ENCODE measurements around the gene LRG1.

Gene LRG1

GRCh38 chr19:4506449-4507149 is 33.2 kb downstream of the LRG1 start:
- no peak for DNase-seq

GRCh38 chr19:4505570-4506448 is 34.0 kb downstream of the LRG1 start:
- no peak for DNase-seq

GRCh38 chr19:4504891-4505569 is 34.8 kb downstream of the LRG1 start:
- DNase-seq: no peak

- DNase-seq: no peak
Measured at GRCh38 chr19:4504297-4504701, 35.5 kb downstream of the LRG1 start.

GRCh38 chr19:4503825-4504170 is 36.0 kb downstream of the LRG1 start:
- DNase-seq: no peak

- no peak for DNase-seq
Measured at GRCh38 chr19:4503132-4503824, 36.6 kb downstream of the LRG1 start.

- DNase-seq: no peak
Measured at GRCh38 chr19:4502282-4503131, 37.3 kb downstream of the LRG1 start.

GRCh38 chr19:4501691-4502090 is 38.1 kb downstream of the LRG1 start:
- DNase-seq: no peak

GRCh38 chr19:4500841-4501591 is 38.8 kb downstream of the LRG1 start:
- DNase-seq: no peak

GRCh38 chr19:4499855-4500254 is 40.0 kb downstream of the LRG1 start:
- DNase-seq: no peak

- no peak for DNase-seq
Measured at GRCh38 chr19:4499318-4499717, 40.5 kb downstream of the LRG1 start.

- no peak for DNase-seq
Measured at GRCh38 chr19:4498694-4499093, 41.1 kb downstream of the LRG1 start.

GRCh38 chr19:4497770-4498389 is 42.0 kb downstream of the LRG1 start:
- no peak for DNase-seq

GRCh38 chr19:4496304-4496703 is 43.5 kb downstream of the LRG1 start:
- no peak for DNase-seq

- DNase-seq: no peak
Measured at GRCh38 chr19:4495471-4495870, 44.4 kb downstream of the LRG1 start.

GRCh38 chr19:4494691-4495064 is 45.2 kb downstream of the LRG1 start:
- no peak for DNase-seq

- DNase-seq: no peak
Measured at GRCh38 chr19:4493929-4494690, 45.7 kb downstream of the LRG1 start.

GRCh38 chr19:4493104-4493928 is 46.5 kb downstream of the LRG1 start:
- no peak for DNase-seq

Data from stimulated activated CD4-positive, alpha-beta T cell treated with anti-CD3 and anti-CD28 coated beads, Interleukin-4, amount 100 ng/mL, for 4 hours (primary cell).